ENCODE measurements around the gene XPNPEP2. TPM values are rescaled to one million over a fixed set of nuclear protein-coding genes. Genes with fewer than 3 reads are reported as not detected.

The XPNPEP2 gene
- polyA plus RNA-seq, 1 of the 3 experiments (the other 2 are of a cell fraction), result 0.21 TPM

GRCh38 chrX:129721870-129722269 is 16.9 kb upstream of the XPNPEP2 start:
- TF ChIP-seq NFIC (IDR thresholded peaks at IDR 0.05; ENCODE audit: borderline replicate concordance), result no peak
- TF ChIP-seq SMC3 (IDR thresholded peaks at IDR 0.05; ENCODE audit: low read depth, low read length), result no peak
- no peak for TF ChIP-seq YY1 (IDR thresholded peaks at IDR 0.05; ENCODE audit: low read depth)
- TF ChIP-seq MXI1 (IDR thresholded peaks at IDR 0.05; ENCODE audit: low read depth, low read length), result no peak
- CTCF ChIA-PET, result no interaction called here

GRCh38 chrX:129723511-129723910 is 15.3 kb upstream of the XPNPEP2 start:
- Histone ChIP-seq H3K27me3 (ENCODE audit: insufficient read depth) (peaks cover 9% of the 10 kb centered on the region), H3K4me1 (ENCODE audit: control insufficient read depth in 1 of 2, insufficient read depth in 2 of 2, low read depth in 1 of 2, low read length in 1 of 2) (no peaks in the 10 kb centered on the region; a peak in 1 of 4 replicates), H2AFZ (ENCODE audit: low read depth) (no peak overlapping the region), H3K4me2 (no peak overlapping the region), H3K27ac (ENCODE audit: low read depth in 2 of 2, low read length in 1 of 2) (no peak overlapping the region), H3K4me3 (ENCODE audit: low read depth in 2 of 2, low read length in 1 of 2) (no peak overlapping the region), H3K9ac (no peak overlapping the region), H3K9me3 (no peaks in the 10 kb centered on the region), H3F3A (replicated peaks; ENCODE audit: insufficient read depth) (no peaks in the 10 kb centered on the region), H3K36me3 (replicated peaks in 1 of 2; ENCODE audit: control insufficient read depth in 1 of 2, insufficient read depth in 2 of 2, low read length in 1 of 2) (no peaks in the 10 kb centered on the region), H3K9me2 (no peaks in the 10 kb centered on the region), H3K79me2 (ENCODE audit: insufficient read depth) (no peaks in the 10 kb centered on the region), H4K20me1 (ENCODE audit: insufficient read depth) (no peaks in the 10 kb centered on the region)
- ChIA-PET POLR2A (no interaction called here), CTCF (interaction anchor here (4.9 kb wide), 1 partner anchor 85 kb away, joined by 119 read pairs; no protein-coding TSS in a partner anchor)
- 36% methylated on average over 4 of the region's 4 CpGs for WGBS (ENCODE audit: low lambda C conversion rate)
- TF ChIP-seq MXI1 (IDR thresholded peaks at IDR 0.05; ENCODE audit: low read depth, low read length) (no peak), TCF12 (IDR thresholded peaks at IDR 0.05) (no peak), CTCF (IDR thresholded peaks at IDR 0.05) (no peak), GABPA (IDR thresholded peaks at IDR 0.05; ENCODE audit: low read depth) (no peak), FOXM1 (IDR thresholded peaks at IDR 0.05; ENCODE audit: low read depth) (no peak), MEF2A (IDR thresholded peaks at IDR 0.05; ENCODE audit: borderline replicate concordance, low read depth) (no peak), TEAD4 (IDR thresholded peaks at IDR 0.05; ENCODE audit: borderline replicate concordance, insufficient read depth) (no peak), TAF1 (IDR thresholded peaks at IDR 0.05; ENCODE audit: borderline replicate concordance, low read depth, low read length) (no peak)
- no peak for DNase-seq

More at GRCh38 chrX:129721870-129722269, 16.9 kb upstream of the XPNPEP2 start:
- Histone ChIP-seq H3K9ac (no peak overlapping the region), H2AFZ (ENCODE audit: low read depth) (no peak overlapping the region), H3K79me2 (ENCODE audit: insufficient read depth) (no peaks in the 10 kb centered on the region), H3K27me3 (ENCODE audit: insufficient read depth) (peaks cover 9% of the 10 kb centered on the region), H4K20me1 (ENCODE audit: insufficient read depth) (no peaks in the 10 kb centered on the region), H3K9me3 (no peaks in the 10 kb centered on the region), H3K4me2 (no peak overlapping the region), H3K4me3 (ENCODE audit: low read depth in 2 of 2, low read length in 1 of 2) (no peak overlapping the region), H3K36me3 (replicated peaks in 1 of 2; ENCODE audit: control insufficient read depth in 1 of 2, insufficient read depth in 2 of 2, low read length in 1 of 2) (no peaks in the 10 kb centered on the region), H3K27ac (ENCODE audit: low read depth in 2 of 2, low read length in 1 of 2) (no peak overlapping the region), H3F3A (replicated peaks; ENCODE audit: insufficient read depth) (no peaks in the 10 kb centered on the region), H3K9me2 (no peaks in the 10 kb centered on the region), H3K4me1 (ENCODE audit: control insufficient read depth in 1 of 2, insufficient read depth in 2 of 2, low read depth in 1 of 2, low read length in 1 of 2) (no peaks in the 10 kb centered on the region)
- no peak for DNase-seq
- POLR2A ChIA-PET, result no interaction called here
- 65% methylated on average over 4 of the region's 4 CpGs for WGBS (ENCODE audit: low lambda C conversion rate)

DNA sequence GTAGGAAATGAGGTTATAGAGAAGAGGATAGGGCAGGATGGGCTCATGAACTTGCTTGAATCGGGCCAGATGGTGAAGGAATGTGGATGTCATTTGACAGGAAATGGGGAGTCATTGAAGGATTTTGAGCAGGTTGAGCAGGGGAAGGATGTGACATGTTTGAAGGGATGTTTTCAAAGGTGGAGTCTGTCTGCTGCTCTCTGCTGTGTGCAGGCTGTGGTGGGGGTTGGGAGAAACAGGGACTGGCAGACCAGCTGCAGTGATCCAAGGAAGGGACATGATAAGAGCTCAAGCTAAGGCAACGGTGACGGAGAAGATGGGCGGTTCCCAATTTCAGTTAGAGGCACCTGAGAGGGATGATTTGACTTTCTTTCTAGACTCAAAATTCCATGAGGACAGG is 14.0 kb upstream of the XPNPEP2 start:
- H3K4me3 ChIP-seq (ENCODE audit: low read depth in 2 of 2, low read length in 1 of 2), result no peak overlapping the region
- WGBS (ENCODE audit: low lambda C conversion rate), result 58% methylated on average over 4 of the region's 4 CpGs
- ChIA-PET POLR2A (no interaction called here), CTCF (interaction anchor here (0.5 to 4.9 kb wide), 10 partner anchors 12 to 336 kb away, joined by 3 to 119 read pairs (median 8); no protein-coding TSS in a partner anchor)
- no peaks in the 10 kb centered on the region for H3K79me2 ChIP-seq (ENCODE audit: insufficient read depth)
- no peaks in the 10 kb centered on the region for H3K9me2 ChIP-seq
- H3K9me3 ChIP-seq, result no peaks in the 10 kb centered on the region
- no peak overlapping the region for H3K9ac ChIP-seq
- no peak overlapping the region for H3K4me2 ChIP-seq
- no peaks in the 10 kb centered on the region; a peak in 1 of 4 replicates for H3K4me1 ChIP-seq (ENCODE audit: control insufficient read depth in 1 of 2, insufficient read depth in 2 of 2, low read depth in 1 of 2, low read length in 1 of 2)
- H3K27me3 ChIP-seq (ENCODE audit: insufficient read depth), result peaks cover 9% of the 10 kb centered on the region
- H3K27ac ChIP-seq (ENCODE audit: low read depth in 2 of 2, low read length in 1 of 2), result no peak overlapping the region
- H3F3A ChIP-seq (replicated peaks; ENCODE audit: insufficient read depth), result no peaks in the 10 kb centered on the region
- H3K36me3 ChIP-seq (replicated peaks in 1 of 2; ENCODE audit: control insufficient read depth in 1 of 2, insufficient read depth in 2 of 2, low read length in 1 of 2), result no peaks in the 10 kb centered on the region
- H2AFZ ChIP-seq (ENCODE audit: low read depth), result no peak overlapping the region
- no peak for DNase-seq
- H4K20me1 ChIP-seq (ENCODE audit: insufficient read depth), result no peaks in the 10 kb centered on the region
- TF ChIP-seq RFX5 (IDR thresholded peaks at IDR 0.05; ENCODE audit: low read length) (no peak), CTCF (IDR thresholded peaks at IDR 0.05) (no peak), FOXJ3 (CRISPR knock-in tag; IDR thresholded peaks at IDR 0.05) (no peak), GATA2 (CRISPR knock-in tag; IDR thresholded peaks at IDR 0.05) (no peak), NRF1 (IDR thresholded peaks at IDR 0.05; ENCODE audit: low read depth, low read length) (no peak), MEF2A (IDR thresholded peaks at IDR 0.05; ENCODE audit: borderline replicate concordance, low read depth) (no peak), FOSL2 (IDR thresholded peaks at IDR 0.05; ENCODE audit: borderline replicate concordance, low read depth) (no peak), RXRA (IDR thresholded peaks at IDR 0.05; ENCODE audit: borderline replicate concordance, low read depth) (no peak), PBX3 (IDR thresholded peaks at IDR 0.05) (no peak)

Measured in SK-N-SH (cell line).